A549 (cell line): ENCODE results near the gene ZFHX3.

Experiments used
- BHLHE40 ChIP-seq: IDR thresholded peaks from 2 replicates; pipeline ENCODE4 v1.6.1; 2012; ENCODE audit warnings: low read depth, low read length, inconsistent platforms
- CEBPB ChIP-seq, 2 experiments: fragments of >200 bp in 1 of 2; sonication (Bioruptor Twin) in 1 of 2; formaldehyde crosslinking in 1 of 2; IDR thresholded peaks; 2 replicates each; pipeline ENCODE4 v1.6.1; 2012 to 2016
- CTCF ChIP-seq: fragments of >200 bp; sonication (Bioruptor Twin); formaldehyde crosslinking; IDR thresholded peaks from 3 replicates; pipeline ENCODE4 v1.5.1; 2016
- EP300 ChIP-seq, 2 experiments: fragments of >200 bp; sonication (Bioruptor Twin); formaldehyde crosslinking; IDR thresholded peaks; 2 replicates in 1 of 2; 3 replicates in 1 of 2; pipeline ENCODE4 v1.6.1; 2016 to 2017
- ESRRA ChIP-seq: fragments of 150-350 bp; IDR thresholded peaks from 2 replicates; pipeline ENCODE4 v1.6.1; 2014; ENCODE audit warnings: mild to moderate bottlenecking, low read length, borderline replicate concordance
- HEYL ChIP-seq: fragments of 250-450 bp; sonication (Bioruptor Pico); IDR thresholded peaks from 2 replicates; pipeline ENCODE4 v1.8.0; 2021; ENCODE audit warnings: mild to moderate bottlenecking, moderate library complexity
- HMGXB4 ChIP-seq: fragments of 250-450 bp; sonication (Bioruptor Pico); IDR thresholded peaks from 2 replicates; pipeline ENCODE4 v1.5.0; 2021; ENCODE audit warnings: mild to moderate bottlenecking, moderate library complexity, borderline replicate concordance
- NFE2L2 ChIP-seq: fragments of 150-350 bp; conservative IDR thresholded peaks from 2 replicates; pipeline ENCODE4 v1.6.1; 2014; ENCODE audit warnings: low read length
- POLR2A ChIP-seq: IDR thresholded peaks from 2 replicates; pipeline ENCODE4 v1.6.1; 2012; ENCODE audit warnings: mild to moderate bottlenecking, low read length
- RARB ChIP-seq: fragments of 250-450 bp; sonication (Bioruptor Pico); IDR thresholded peaks from 2 replicates; pipeline ENCODE4 v1.8.0; 2021; ENCODE audit warnings: mild to moderate bottlenecking, moderate library complexity
- RFX5 ChIP-seq: fragments of 450-650 bp; IDR thresholded peaks from 2 replicates; pipeline ENCODE4 v1.7.1; 2014; ENCODE audit warnings: antibody characterized with exemption, mild to moderate bottlenecking, moderate library complexity
- SMC3 ChIP-seq: fragments of >200 bp; sonication (Bioruptor Twin); formaldehyde crosslinking; IDR thresholded peaks from 3 replicates; pipeline ENCODE4 v1.6.1; 2018; ENCODE audit warnings: inconsistent platforms

GRCh38 chr16:72865258-72865657 lies 182.7 kb downstream of the ZFHX3 start:
- TF ChIP-seq EP300 (IDR thresholded peaks at IDR 0.05) (no peak), SMC3 (no peak), CTCF (no peak), HMGXB4 (CRISPR knock-in tag) (no peak), HEYL (CRISPR knock-in tag) (no peak), ESRRA (no peak), NFE2L2 (no peak), RARB (no peak), POLR2A (no peak), CEBPB (IDR thresholded peaks at IDR 0.05) (no peak), RFX5 (no peak), BHLHE40 (no peak)
